22Rv1 (cell line): Measurements from ENCODE around the gene DNHD1.

ENCODE experiments used
- CTCF ChIP-seq: fragments of 450-650 bp; IDR thresholded peaks from 2 replicates; pipeline ENCODE4 v1.5.1; 2017; ENCODE audit warnings: mild to moderate bottlenecking
- ZFX ChIP-seq: fragments of 450-650 bp; IDR thresholded peaks from 2 replicates; pipeline ENCODE4 v1.6.1; 2017; ENCODE audit warnings: antibody characterized with exemption, borderline replicate concordance

GRCh38 chr11:6545917-6546605 lies 49.0 kb downstream of the DNHD1 start:
- TF ChIP-seq CTCF = no peak
- no peak for TF ChIP-seq ZFX
